Lower leg skin (tissue), 3 donors: ENCODE measurements around the gene IMP4.

Experiments used
- POLR2A ChIP-seq, 2 donors: fragments of 450-650 bp; IDR thresholded peaks; one replicate each; pipeline ENCODE4 v1.6.1; 2016 to 2017; ENCODE audit warnings: antibody characterized with exemption in 2 of 2, mild to moderate bottlenecking in 1 of 2, moderate library complexity in 1 of 2
- TF ChIP-seq, protein P1 (sequence below), 3 donors: fragments of 450-650 bp; IDR thresholded peaks; one replicate each; pipeline ENCODE4 v1.5.1; 2016; ENCODE audit warnings: antibody characterized with exemption in 3 of 3, mild to moderate bottlenecking in 3 of 3, moderate library complexity in 2 of 3

GRCh38 chr2:130313812-130314334 is 28.8 kb upstream of the IMP4 start:
- TF ChIP-seq, protein P1, sequence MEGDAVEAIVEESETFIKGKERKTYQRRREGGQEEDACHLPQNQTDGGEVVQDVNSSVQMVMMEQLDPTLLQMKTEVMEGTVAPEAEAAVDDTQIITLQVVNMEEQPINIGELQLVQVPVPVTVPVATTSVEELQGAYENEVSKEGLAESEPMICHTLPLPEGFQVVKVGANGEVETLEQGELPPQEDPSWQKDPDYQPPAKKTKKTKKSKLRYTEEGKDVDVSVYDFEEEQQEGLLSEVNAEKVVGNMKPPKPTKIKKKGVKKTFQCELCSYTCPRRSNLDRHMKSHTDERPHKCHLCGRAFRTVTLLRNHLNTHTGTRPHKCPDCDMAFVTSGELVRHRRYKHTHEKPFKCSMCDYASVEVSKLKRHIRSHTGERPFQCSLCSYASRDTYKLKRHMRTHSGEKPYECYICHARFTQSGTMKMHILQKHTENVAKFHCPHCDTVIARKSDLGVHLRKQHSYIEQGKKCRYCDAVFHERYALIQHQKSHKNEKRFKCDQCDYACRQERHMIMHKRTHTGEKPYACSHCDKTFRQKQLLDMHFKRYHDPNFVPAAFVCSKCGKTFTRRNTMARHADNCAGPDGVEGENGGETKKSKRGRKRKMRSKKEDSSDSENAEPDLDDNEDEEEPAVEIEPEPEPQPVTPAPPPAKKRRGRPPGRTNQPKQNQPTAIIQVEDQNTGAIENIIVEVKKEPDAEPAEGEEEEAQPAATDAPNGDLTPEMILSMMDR (IDR thresholded peaks at IDR 0.05) = no peak
- no peak for TF ChIP-seq POLR2A (IDR thresholded peaks at IDR 0.05)
